Hepatocyte (in vitro differentiated cells): ENCODE measurements around the gene ARHGEF26.

Source experiments
- CTCF ChIP-seq: fragments of 200-600 bp; sonication (generic); IDR thresholded peaks from 2 replicates; pipeline ENCODE4 v1.5.1; 2016; ENCODE audit warnings: antibody characterized with exemption, mild to moderate bottlenecking; ENCODE audit not compliant: poor library complexity
- EZH2phosphoT487 ChIP-seq: fragments of 200-600 bp; sonication (generic); IDR thresholded peaks from one replicate; pipeline ENCODE4 v1.6.1; 2018; ENCODE audit warnings: antibody characterized with exemption, mild to moderate bottlenecking, low read depth, moderate library complexity; ENCODE audit not compliant: unreplicated experiment, severe bottlenecking

- TF ChIP-seq EZH2phosphoT487 (no peak), CTCF (no peak)
Measured at GRCh38 chr3:154188846-154189245, 67.7 kb downstream of the ARHGEF26 start.
